ENCODE measurements around the gene TMEM26. TPM values are rescaled to one million over a fixed set of nuclear protein-coding genes. Genes with fewer than 3 reads are reported as not detected.

Gene TMEM26
- total and polyA plus RNA-seq, 8 donors, result 0.04 to 0.37 (median 0.11) TPM; not detected in 2

DNA sequence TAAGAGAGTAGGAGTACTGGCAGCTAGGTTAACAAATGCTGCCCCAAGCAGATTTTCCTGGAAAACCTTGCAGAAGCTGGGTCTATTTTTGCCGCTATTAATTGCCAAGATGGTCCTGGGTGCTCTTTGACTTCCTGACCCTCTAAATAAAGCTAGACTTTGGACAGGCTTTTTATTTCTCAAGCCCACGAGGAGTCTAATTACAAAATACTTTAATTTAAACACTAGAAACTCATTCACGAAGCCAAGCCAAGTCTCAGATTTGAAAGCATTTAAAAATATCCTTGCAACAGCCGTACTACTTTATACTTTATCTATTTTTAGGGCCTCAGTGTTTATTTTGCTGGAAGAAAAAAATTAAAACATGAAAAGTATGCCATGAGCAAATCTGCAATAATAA is 45.1 kb downstream of the TMEM26 start:
- H3K36me3 ChIP-seq, result no peaks in the 10 kb centered on the region
- H3K27me3 ChIP-seq, result no peaks in the 10 kb centered on the region
- DNase-seq (no peak), ATAC-seq (no peak), FAIRE-seq (no peak)
- intact Hi-C loops (cut with DNase I), result no loop called here
- H3K9me3 ChIP-seq, result no peaks in the 10 kb centered on the region
- no peak overlapping the region for H3K4me3 ChIP-seq
- no peak overlapping the region for H3K27ac ChIP-seq
- TF ChIP-seq, protein P1, sequence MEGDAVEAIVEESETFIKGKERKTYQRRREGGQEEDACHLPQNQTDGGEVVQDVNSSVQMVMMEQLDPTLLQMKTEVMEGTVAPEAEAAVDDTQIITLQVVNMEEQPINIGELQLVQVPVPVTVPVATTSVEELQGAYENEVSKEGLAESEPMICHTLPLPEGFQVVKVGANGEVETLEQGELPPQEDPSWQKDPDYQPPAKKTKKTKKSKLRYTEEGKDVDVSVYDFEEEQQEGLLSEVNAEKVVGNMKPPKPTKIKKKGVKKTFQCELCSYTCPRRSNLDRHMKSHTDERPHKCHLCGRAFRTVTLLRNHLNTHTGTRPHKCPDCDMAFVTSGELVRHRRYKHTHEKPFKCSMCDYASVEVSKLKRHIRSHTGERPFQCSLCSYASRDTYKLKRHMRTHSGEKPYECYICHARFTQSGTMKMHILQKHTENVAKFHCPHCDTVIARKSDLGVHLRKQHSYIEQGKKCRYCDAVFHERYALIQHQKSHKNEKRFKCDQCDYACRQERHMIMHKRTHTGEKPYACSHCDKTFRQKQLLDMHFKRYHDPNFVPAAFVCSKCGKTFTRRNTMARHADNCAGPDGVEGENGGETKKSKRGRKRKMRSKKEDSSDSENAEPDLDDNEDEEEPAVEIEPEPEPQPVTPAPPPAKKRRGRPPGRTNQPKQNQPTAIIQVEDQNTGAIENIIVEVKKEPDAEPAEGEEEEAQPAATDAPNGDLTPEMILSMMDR (IDR thresholded peaks at IDR 0.05), result no peak
- 13 to 17% methylated on average over 4 of the region's 4 CpGs for WGBS, 2 donors
- no peaks in the 10 kb centered on the region for H3K4me1 ChIP-seq

DNA sequence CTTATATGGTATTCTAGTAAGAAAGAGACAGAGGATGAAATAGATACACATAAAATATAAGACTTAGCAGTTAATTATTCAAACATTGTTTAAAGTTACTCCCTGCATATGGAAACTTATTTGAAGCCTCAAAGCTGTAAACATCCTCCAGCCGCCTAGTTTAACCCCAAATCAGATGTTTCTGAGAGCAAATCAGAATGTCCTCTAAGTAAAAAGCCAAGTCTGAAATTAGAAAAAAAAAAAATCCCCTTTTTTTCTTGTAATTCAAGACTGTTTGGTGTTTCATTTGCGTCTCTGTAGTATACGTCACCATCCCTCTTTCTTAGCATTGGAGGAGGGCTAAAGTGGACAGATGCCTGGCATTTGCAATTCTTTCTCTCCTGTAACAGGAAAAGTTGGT is 46.4 kb downstream of the TMEM26 start:
- Histone ChIP-seq H3K4me1 (no peaks in the 10 kb centered on the region), H3K4me3 (no peak overlapping the region), H3K9me3 (no peaks in the 10 kb centered on the region), H3K36me3 (no peaks in the 10 kb centered on the region), H3K27me3 (no peaks in the 10 kb centered on the region), H3K27ac (no peak overlapping the region)
- no peak for DNase-seq
- TF ChIP-seq, protein P1 (IDR thresholded peaks at IDR 0.05), result no peak
- ATAC-seq, result no peak
- intact Hi-C loops (cut with DNase I), result no loop called here
- FAIRE-seq, result no peak
- 84 to 89% methylated on average over 3 of the region's 3 CpGs for WGBS, 2 donors

DNA sequence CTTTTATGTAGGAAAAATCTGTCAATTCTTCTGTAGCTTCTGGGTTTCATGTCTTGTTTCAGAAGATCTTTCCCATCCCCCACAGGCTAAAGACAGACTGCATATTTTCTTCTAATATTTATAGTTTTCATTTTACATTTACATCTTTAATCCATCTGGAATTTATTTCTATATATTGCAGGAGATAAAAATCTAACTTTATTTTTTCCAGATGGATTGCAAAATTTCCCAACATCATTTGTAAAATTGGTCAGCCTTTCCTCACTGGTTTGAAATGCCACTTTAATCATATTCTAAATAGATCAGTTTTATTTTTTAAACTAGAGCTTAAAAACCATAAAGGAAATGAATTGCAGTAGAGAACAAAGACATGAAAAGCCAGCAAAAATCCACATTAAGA is 46.9 kb downstream of the TMEM26 start:
- FAIRE-seq (peak; percentile 56), ATAC-seq (no peak), DNase-seq (no peak)
- Histone ChIP-seq H3K9me3 (no peaks in the 10 kb centered on the region), H3K4me1 (no peaks in the 10 kb centered on the region), H3K27me3 (no peaks in the 10 kb centered on the region), H3K4me3 (no peak overlapping the region), H3K36me3 (no peaks in the 10 kb centered on the region), H3K27ac (no peak overlapping the region)
- TF ChIP-seq, protein P1 (IDR thresholded peaks at IDR 0.05), result no peak
- intact Hi-C loops (cut with DNase I), result no loop called here

DNA sequence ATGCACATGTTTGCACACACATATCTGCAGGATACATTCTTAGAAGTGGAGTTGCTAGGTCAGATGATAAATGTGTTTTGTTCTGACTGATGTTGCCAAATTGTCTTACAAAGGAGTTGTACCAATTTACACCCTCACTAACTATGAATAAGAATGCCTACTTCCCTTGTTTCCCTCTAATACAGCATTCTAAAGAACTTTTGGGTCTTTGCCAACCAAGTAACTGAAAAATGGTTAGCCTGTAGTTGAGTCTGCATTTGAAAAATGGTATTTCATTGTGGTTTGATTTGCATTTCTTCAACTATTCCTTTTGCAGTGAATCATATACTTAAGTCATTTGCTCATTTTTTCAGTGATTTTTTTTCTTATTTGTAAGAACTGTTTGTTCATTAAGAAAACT is 48.4 kb downstream of the TMEM26 start:
- intact Hi-C loops (cut with DNase I), result no loop called here
- TF ChIP-seq, protein P1 (IDR thresholded peaks at IDR 0.05), result no peak
- DNase-seq, result no peak
- no peak for FAIRE-seq
- H3K27me3 ChIP-seq, result no peaks in the 10 kb centered on the region
- H3K27ac ChIP-seq, result no peak overlapping the region
- ATAC-seq, result no peak
- no peaks in the 10 kb centered on the region for H3K9me3 ChIP-seq
- H3K4me3 ChIP-seq, result no peak overlapping the region
- no peaks in the 10 kb centered on the region for H3K36me3 ChIP-seq
- H3K4me1 ChIP-seq, result no peaks in the 10 kb centered on the region

DNA sequence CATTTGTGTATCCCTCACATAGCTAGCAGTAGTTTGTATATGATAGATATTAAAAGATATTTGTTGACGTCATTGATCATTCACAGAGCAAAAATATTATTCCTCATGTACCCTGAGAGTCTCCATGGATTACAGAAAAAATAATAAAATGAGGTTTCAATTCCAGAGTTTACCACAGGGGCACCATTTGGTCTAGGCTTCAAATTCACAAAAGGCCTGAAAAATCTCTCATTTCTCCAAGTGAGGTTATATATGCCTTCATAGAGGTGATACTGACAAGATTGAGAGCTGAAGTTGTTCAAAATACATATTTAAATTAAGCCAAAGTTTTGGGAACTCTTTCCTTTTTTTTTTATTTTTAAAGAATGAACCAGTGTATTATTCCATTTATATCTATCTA is 52.7 kb downstream of the TMEM26 start:
- ATAC-seq (no peak), FAIRE-seq (no peak)
- TF ChIP-seq, protein P1 (IDR thresholded peaks at IDR 0.05), result no peak

More for the DNA sequence above, 52.7 kb downstream of the TMEM26 start:
- Histone ChIP-seq H3K27ac (no peak overlapping the region), H3K4me1 (peaks cover 0 to 12% (median 0%) of the 10 kb centered on the region in 3 donors), H3K9me3 (no peaks in the 10 kb centered on the region), H3K27me3 (no peaks in the 10 kb centered on the region), H3K4me3 (no peak overlapping the region), H3K36me3 (no peaks in the 10 kb centered on the region)
- intact Hi-C loops (cut with DNase I), result no loop called here
- WGBS, 2 donors, result 74 to 80% methylated on average over 1 of the region's 1 CpG
- no peak for DNase-seq

Measured in pancreas (tissue), 10 donors.